Neuronal stem cell (in vitro differentiated cells): Measurements from ENCODE around the gene CELSR2.

Experiments
- DNase-seq: peaks from one replicate; pipeline ENCODE4 v3.0.0-alpha.2; 2013; ENCODE audit warnings: low spot score
- H2AFZ ChIP-seq: one replicate; pipeline ENCODE4 v1.6.1; 2013; ENCODE audit warnings: mild to moderate bottlenecking, low read length, inconsistent platforms
- H2AK5ac ChIP-seq: 2 replicates; pipeline ENCODE4 v1.6.1; 2013; ENCODE audit warnings: low read depth, mild to moderate bottlenecking, inconsistent platforms, low read length, moderate library complexity, mixed read lengths
- H2BK120ac ChIP-seq: 2 replicates; pipeline ENCODE4 v1.6.1; 2013; ENCODE audit warnings: low read depth, mild to moderate bottlenecking, inconsistent platforms, low read length, moderate library complexity, mixed read lengths
- H2BK12ac ChIP-seq: one replicate; pipeline ENCODE4 v1.6.1; 2013; ENCODE audit warnings: low read length, inconsistent platforms
- H2BK15ac ChIP-seq: 2 replicates; pipeline ENCODE4 v1.6.1; 2013; ENCODE audit warnings: mild to moderate bottlenecking, low read length, inconsistent platforms, mixed read lengths
- H2BK5ac ChIP-seq: one replicate; pipeline ENCODE4 v1.6.1; 2013; ENCODE audit warnings: inconsistent platforms, mild to moderate bottlenecking, low read length, moderate library complexity
- H3K14ac ChIP-seq: one replicate; pipeline ENCODE4 v1.6.1; 2013; ENCODE audit warnings: low read length, inconsistent platforms
- H3K18ac ChIP-seq: 2 replicates; pipeline ENCODE4 v1.6.1; 2013; ENCODE audit warnings: low read length, inconsistent platforms
- H3K23ac ChIP-seq: 2 replicates; pipeline ENCODE4 v1.6.1; 2013; ENCODE audit warnings: low read depth, mild to moderate bottlenecking, mixed read lengths, low read length, inconsistent platforms; ENCODE audit not compliant: poor library complexity
- H3K27ac ChIP-seq: replicated peaks from 3 replicates; pipeline ENCODE4 v1.5.1; 2013; ENCODE audit warnings: low read length, inconsistent platforms
- H3K27me3 ChIP-seq, 3 experiments: 2 replicates each; pipeline ENCODE4 v1.6.1; 2013; ENCODE audit warnings: low read length in 3 of 3, mild to moderate bottlenecking in 2 of 3, inconsistent platforms in 1 of 3, low read depth in 1 of 3, mixed read lengths in 1 of 3, moderate library complexity in 1 of 3; ENCODE audit not compliant: control insufficient read depth in 3 of 3, insufficient read depth in 3 of 3
- H3K36me3 ChIP-seq, 2 donors: replicated peaks in 1 of 2; 2 replicates each; pipeline ENCODE4 v1.6.1; 2013; ENCODE audit warnings: low read length in 2 of 2; ENCODE audit not compliant: control insufficient read depth in 2 of 2, insufficient read depth in 2 of 2
- H3K4ac ChIP-seq: 2 replicates; pipeline ENCODE4 v1.6.1; 2013; ENCODE audit warnings: inconsistent platforms, mild to moderate bottlenecking, low read length, moderate library complexity
- H3K4me1 ChIP-seq, 2 donors: 1 replicate in 1 of 2; 2 replicates in 1 of 2; pipeline ENCODE4 v1.6.1; 2013; ENCODE audit warnings: low read length in 2 of 2, low read depth in 1 of 2; ENCODE audit not compliant: control insufficient read depth in 2 of 2, insufficient read depth in 1 of 2
- H3K4me2 ChIP-seq: one replicate; pipeline ENCODE4 v1.6.1; 2013; ENCODE audit warnings: mild to moderate bottlenecking, low read length, inconsistent platforms; ENCODE audit not compliant: insufficient read depth, poor library complexity, severe bottlenecking
- H3K4me3 ChIP-seq, 2 donors: 2 replicates each; pipeline ENCODE4 v1.5.1; 2013; ENCODE audit warnings: low read length in 2 of 2, mild to moderate bottlenecking in 2 of 2, inconsistent platforms in 1 of 2, moderate library complexity in 1 of 2
- H3K79me1 ChIP-seq: one replicate; pipeline ENCODE4 v1.6.1; 2013; ENCODE audit warnings: low read depth, mild to moderate bottlenecking, inconsistent platforms, low read length, moderate library complexity
- H3K9ac ChIP-seq: one replicate; pipeline ENCODE4 v1.6.1; 2013; ENCODE audit warnings: mild to moderate bottlenecking, low read depth, low read length, inconsistent platforms; ENCODE audit not compliant: poor library complexity
- H3K9me3 ChIP-seq, 2 donors: replicated peaks in 1 of 2; 2 replicates each; pipeline versions ENCODE3 to v1.6.1; 2013; ENCODE audit warnings: low read length in 2 of 2, mild to moderate bottlenecking in 2 of 2, inconsistent platforms in 1 of 2, low read depth in 1 of 2, mixed read lengths in 1 of 2, moderate library complexity in 1 of 2; ENCODE audit not compliant: control insufficient read depth in 2 of 2, insufficient read depth in 1 of 2
- H4K8ac ChIP-seq: one replicate; pipeline ENCODE4 v1.6.1; 2013; ENCODE audit warnings: low read depth, mild to moderate bottlenecking, inconsistent platforms, low read length, moderate library complexity
- H4K91ac ChIP-seq: one replicate; pipeline ENCODE4 v1.6.1; 2013; ENCODE audit warnings: low read length, low read depth, mild to moderate bottlenecking, inconsistent platforms; ENCODE audit not compliant: poor library complexity
- WGBS, 2 donors: extraction: QIAGEN DNeasy Blood & Tissue Kit; methylation state at CpG; one replicate each; pipeline ENCODE4 v1.1.7; 2013; ENCODE audit warnings: missing lambda C conversion rate in 2 of 2, mixed read lengths in 1 of 2; ENCODE audit not compliant: insufficient read length in 2 of 2, insufficient replicate concordance in 1 of 2; ENCODE audit errors: extremely low coverage in 2 of 2; 5-methylcytosine and 5-hydroxymethylcytosine counted together

CELSR2 gene

DNA sequence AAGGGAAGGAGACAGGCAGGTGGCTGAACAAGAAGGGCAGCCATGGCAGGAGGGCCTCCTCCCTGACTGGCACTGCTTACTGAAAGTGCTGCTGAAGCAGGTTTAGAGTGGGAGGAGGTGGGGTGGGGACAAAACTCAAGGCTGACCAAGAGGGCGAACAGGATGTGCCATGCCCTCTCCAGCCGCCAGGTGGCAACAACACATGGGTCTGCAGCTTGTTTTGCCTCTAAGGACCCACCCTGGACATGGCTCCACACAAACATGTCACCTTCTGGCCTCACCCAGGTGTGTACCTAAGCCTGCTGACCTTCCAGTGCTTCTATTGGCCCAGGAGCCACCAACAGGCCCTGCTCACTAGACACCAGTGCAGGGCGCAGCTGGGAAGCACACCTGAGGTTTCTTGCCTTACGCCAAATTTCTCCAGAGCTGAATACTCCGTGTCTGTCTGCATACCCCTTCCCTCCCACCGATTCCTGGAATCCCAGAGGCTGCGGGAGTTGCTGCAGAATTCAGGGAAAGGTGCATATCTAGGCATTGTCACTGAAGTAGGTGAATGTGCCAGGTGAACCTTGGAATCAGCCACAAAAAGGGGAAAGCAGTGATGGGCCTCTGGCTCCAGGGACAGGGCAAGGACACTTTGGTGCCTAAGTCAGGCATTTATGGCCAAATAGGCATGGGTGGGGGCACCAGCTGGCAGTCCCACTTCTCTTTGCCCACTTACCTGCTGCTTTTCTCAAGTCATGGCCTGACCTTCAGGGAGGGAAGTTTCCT lies 28.3 kb downstream of the CELSR2 start:
- Histone ChIP-seq H3K4me1 (peaks cover 9 to 15% of the 10 kb centered on the region in 2 donors), H4K8ac (no peak overlapping the region), H3K4me3 (no peak overlapping the region), H3K18ac (no peak overlapping the region), H2AFZ (no peak overlapping the region), H3K23ac (no peak overlapping the region), H2AK5ac (no peak overlapping the region), H3K14ac (no peak overlapping the region), H4K91ac (no peak overlapping the region), H3K27me3 (no peaks in the 10 kb centered on the region), H3K9ac (no peak overlapping the region), H3K4me2 (no peak overlapping the region), H2BK12ac (no peak overlapping the region), H3K27ac (peak overlapping the region; percentile 28), H3K36me3 (peaks cover 33 to 78% of the 10 kb centered on the region in 2 donors), H2BK5ac (no peak overlapping the region), H3K79me1 (peaks cover 12% of the 10 kb centered on the region), H2BK15ac (no peak overlapping the region), H2BK120ac (no peak overlapping the region), H3K4ac (no peak overlapping the region), H3K9me3 (no peaks in the 10 kb centered on the region)
- DNase-seq: peak; percentile 64
- no CpG with 5 or more reads among the region's 7 CpGs for WGBS, 2 donors

- no peak overlapping the region for H2BK120ac ChIP-seq
- H4K91ac ChIP-seq: no peak overlapping the region
- H3K9ac ChIP-seq: no peak overlapping the region
- H3K18ac ChIP-seq: no peak overlapping the region
- H2BK12ac ChIP-seq: no peak overlapping the region
- H2AFZ ChIP-seq: no peak overlapping the region
- no peak overlapping the region for H2BK15ac ChIP-seq
- H3K23ac ChIP-seq: no peak overlapping the region
- H3K27me3 ChIP-seq: no peaks in the 10 kb centered on the region
- H3K36me3 ChIP-seq: peaks cover 26 to 58% of the 10 kb centered on the region in 2 donors
- H3K4ac ChIP-seq: no peak overlapping the region
- H3K27ac ChIP-seq: no peak overlapping the region
- H3K4me2 ChIP-seq: no peak overlapping the region
- H3K4me1 ChIP-seq: peaks cover 13 to 22% of the 10 kb centered on the region in 2 donors
- H3K9me3 ChIP-seq: no peaks in the 10 kb centered on the region
- no peak for DNase-seq
- peaks cover 15% of the 10 kb centered on the region for H3K79me1 ChIP-seq
- H3K14ac ChIP-seq: no peak overlapping the region
- no peak overlapping the region for H4K8ac ChIP-seq
- no peak overlapping the region for H3K4me3 ChIP-seq
- WGBS, 2 donors: no CpG with 5 or more reads among the region's 5 CpGs
- H2BK5ac ChIP-seq: no peak overlapping the region
- no peak overlapping the region for H2AK5ac ChIP-seq
Measured at GRCh38 chr1:109279615-109280278, 30.4 kb downstream of the CELSR2 start.

DNA sequence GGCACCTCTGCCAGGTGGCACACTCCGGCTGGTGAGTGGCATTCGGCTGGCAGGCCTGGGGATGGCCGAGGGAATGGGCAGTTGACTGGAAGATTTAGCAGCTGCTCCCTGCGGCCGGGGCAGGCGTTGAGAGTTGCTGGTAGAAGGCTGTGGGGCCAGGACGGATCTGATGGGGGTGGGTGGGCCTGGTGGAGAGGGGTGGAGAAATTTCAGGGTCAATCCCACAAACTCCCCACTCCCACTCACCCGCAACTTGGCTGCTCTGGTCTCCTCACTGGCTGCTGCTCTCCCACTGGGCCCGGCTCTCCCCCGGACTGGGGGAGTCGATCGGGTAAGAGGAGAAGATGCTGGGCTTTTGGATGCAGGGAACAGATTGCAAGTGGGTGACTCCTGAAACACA lies 31.5 kb downstream of the CELSR2 start:
- no CpG with 5 or more reads among the region's 12 CpGs for WGBS, 2 donors

More for the DNA sequence above, 31.5 kb downstream of the CELSR2 start:
- Histone ChIP-seq H2BK5ac (no peak overlapping the region), H3K9me3 (no peaks in the 10 kb centered on the region), H2AK5ac (no peak overlapping the region), H3K4me1 (peaks cover 13 to 26% of the 10 kb centered on the region in 2 donors), H3K79me1 (peaks cover 15% of the 10 kb centered on the region), H2AFZ (no peak overlapping the region), H2BK120ac (no peak overlapping the region), H2BK15ac (no peak overlapping the region), H4K8ac (no peak overlapping the region), H3K4me3 (no peak overlapping the region), H3K18ac (no peak overlapping the region), H3K27ac (no peak overlapping the region), H3K23ac (no peak overlapping the region), H3K27me3 (no peaks in the 10 kb centered on the region), H3K9ac (peak overlapping the region; percentile 15), H3K4ac (no peak overlapping the region), H2BK12ac (no peak overlapping the region), H4K91ac (no peak overlapping the region), H3K36me3 (peaks cover 25 to 46% of the 10 kb centered on the region in 2 donors), H3K14ac (no peak overlapping the region), H3K4me2 (no peak overlapping the region)
- no peak for DNase-seq
